Measurements from ENCODE around the gene VAC14. TPM values are rescaled to one million over a fixed set of nuclear protein-coding genes. Genes with fewer than 3 reads are reported as not detected.
A peak's percentile ranks its signal among the peaks of the same experiment; 100 is the strongest.

Gene VAC14
- total RNA-seq, 4 donors from 2014 or later, result 18.6 to 32.2 (median 25.9) TPM

GRCh38 chr16:70694088-70694867, 106.7 kb downstream of the VAC14 start:
- intact Hi-C loops (cut with DNase I), result no loop called here
- no peak for DNase-seq
- H3K27ac ChIP-seq, result peak overlapping the region; percentile 85 to 95 (median 92)
- TF ChIP-seq POLR2A (IDR thresholded peaks at IDR 0.05) (no peak), CTCF (IDR thresholded peaks at IDR 0.05) (no peak)
- no peaks in the 10 kb centered on the region for H3K9me3 ChIP-seq
- no peaks in the 10 kb centered on the region for H3K27me3 ChIP-seq
- WGBS, 2 donors, result 62 to 76% methylated on average over 3 of the region's 17 CpGs
- peaks cover 0 to 6% (median 0%) of the 10 kb centered on the region in 3 donors for H3K36me3 ChIP-seq
- H3K4me3 ChIP-seq, result no peak overlapping the region
- H3K4me1 ChIP-seq, result peaks cover 85 to 100% (median 98%) of the 10 kb centered on the region in 3 donors

DNA sequence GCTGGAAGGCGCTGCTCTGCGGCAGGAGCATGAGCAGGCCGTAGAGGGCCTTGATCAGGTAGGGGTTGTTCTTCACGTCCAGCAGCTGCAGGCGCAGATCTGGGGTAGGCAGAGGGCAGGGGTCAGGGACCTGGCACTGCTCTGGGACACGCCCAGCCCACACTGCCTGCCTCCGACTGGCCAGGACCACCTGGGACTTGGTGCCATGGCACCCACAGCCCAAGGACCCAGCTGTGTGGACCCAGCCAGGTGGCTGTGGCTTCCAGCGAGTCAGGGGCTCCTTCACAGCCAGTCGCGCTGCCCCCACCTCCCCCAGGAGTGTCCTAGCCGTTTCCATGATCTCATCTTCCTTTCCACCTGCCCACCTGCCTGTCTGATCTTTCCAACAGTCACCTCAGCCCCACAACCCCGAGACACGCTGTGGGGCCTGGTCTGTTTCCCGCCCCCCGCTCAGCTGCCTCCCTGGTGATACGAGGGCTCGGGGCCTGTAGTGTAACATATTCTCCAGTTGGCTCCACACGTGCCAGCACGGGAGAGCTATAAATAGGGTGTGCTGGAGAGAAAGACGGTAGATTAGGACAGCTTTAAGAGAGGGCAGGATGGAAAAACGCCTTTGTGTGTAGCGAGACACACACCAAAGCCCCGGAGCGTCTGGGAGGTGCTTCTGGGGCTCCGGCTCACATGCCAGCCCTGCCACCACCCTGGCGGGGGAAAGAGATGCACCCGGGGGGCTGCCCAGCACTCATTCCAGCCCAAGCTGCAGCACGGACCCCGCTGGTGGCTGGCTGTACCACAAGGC, 107.9 kb downstream of the VAC14 start:
- Histone ChIP-seq H3K4me3 (no peak overlapping the region), H3K27ac (peak overlapping the region; percentile 85 to 95 (median 92)), H3K4me1 (peaks cover 87 to 100% (median 99%) of the 10 kb centered on the region in 3 donors), H3K27me3 (no peaks in the 10 kb centered on the region), H3K9me3 (no peaks in the 10 kb centered on the region), H3K36me3 (peaks cover 0 to 6% (median 0%) of the 10 kb centered on the region in 3 donors)
- no peak for DNase-seq
- 75 to 94% methylated on average over 5 to 13 of the region's 29 CpGs for WGBS, 2 donors
- intact Hi-C loops (cut with DNase I), result no loop called here
- no peak for TF ChIP-seq CTCF (IDR thresholded peaks at IDR 0.05)
- TF ChIP-seq POLR2A (IDR thresholded peaks at IDR 0.05), result peak in 1 of 4 donors; percentile 13

GRCh38 chr16:70692130-70692872, 108.7 kb downstream of the VAC14 start:
- intact Hi-C loops (cut with DNase I), result no loop called here
- H3K27ac ChIP-seq, result peak overlapping the region; percentile 85 to 95 (median 92)
- DNase-seq, result no peak
- no peak overlapping the region for H3K4me3 ChIP-seq
- H3K36me3 ChIP-seq, result peaks cover 0 to 6% (median 0%) of the 10 kb centered on the region in 3 donors
- peaks cover 82 to 100% (median 99%) of the 10 kb centered on the region in 3 donors for H3K4me1 ChIP-seq
- no peaks in the 10 kb centered on the region for H3K9me3 ChIP-seq
- TF ChIP-seq POLR2A (IDR thresholded peaks at IDR 0.05) (no peak), CTCF (IDR thresholded peaks at IDR 0.05) (no peak)
- no peaks in the 10 kb centered on the region for H3K27me3 ChIP-seq
- WGBS, 2 donors, result 60 to 100% methylated on average over 1 to 2 of the region's 14 CpGs

DNA sequence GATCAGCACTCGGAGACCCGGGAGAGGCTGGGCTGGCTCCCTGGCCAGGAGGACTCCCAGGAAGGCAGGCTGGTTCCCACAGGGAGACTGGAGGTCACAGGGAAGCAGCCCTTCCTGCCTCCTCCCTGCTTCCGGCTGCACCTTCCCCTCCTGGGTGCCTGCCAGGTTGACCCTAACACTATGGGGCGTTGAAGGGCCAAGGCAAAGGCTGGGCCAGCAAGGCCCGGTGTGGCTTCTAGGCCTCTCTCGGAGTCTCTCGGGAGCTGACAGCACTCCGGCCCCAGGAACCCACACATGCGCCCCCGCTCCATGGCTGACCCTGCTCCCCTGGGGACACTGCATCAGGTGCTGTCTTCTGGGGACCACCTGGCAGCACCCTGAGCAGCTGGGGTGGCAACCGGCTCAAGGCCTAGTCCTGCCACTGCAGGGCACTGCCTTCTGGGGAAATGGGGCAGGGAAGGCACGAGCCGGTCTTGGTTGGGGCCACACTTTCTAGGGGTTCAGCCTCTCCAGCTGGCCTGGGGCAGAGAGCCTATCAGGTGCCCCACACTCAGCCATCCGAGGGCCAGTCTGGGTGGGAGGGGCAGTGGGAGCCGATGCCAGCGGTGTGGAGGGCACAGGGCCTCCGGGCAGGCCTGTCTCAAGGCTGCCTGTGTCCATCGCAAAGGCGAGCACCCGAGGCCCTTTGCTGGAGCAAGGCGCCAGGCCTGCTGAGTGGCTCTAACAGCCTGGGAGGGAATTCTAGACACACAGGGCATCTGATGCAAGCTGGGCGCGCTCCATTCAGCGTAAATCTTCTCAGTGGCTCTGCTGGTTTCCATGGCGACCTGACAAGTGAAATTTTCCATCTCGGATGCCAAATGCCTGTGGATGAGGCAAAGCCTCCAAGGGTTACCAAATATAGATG, 109.5 kb downstream of the VAC14 start:
- peak in 1 of 4 donors; percentile 13 for TF ChIP-seq POLR2A (IDR thresholded peaks at IDR 0.05)
- TF ChIP-seq CTCF (IDR thresholded peaks at IDR 0.05), result no peak
- Histone ChIP-seq H3K27ac (peak overlapping the region; percentile 85 to 95 (median 92)), H3K4me3 (no peak overlapping the region), H3K4me1 (peaks cover 81 to 100% (median 98%) of the 10 kb centered on the region in 3 donors), H3K9me3 (no peaks in the 10 kb centered on the region), H3K36me3 (peaks cover 0 to 6% (median 0%) of the 10 kb centered on the region in 3 donors), H3K27me3 (no peaks in the 10 kb centered on the region)
- no peak for DNase-seq
- WGBS, 2 donors, result 67% methylated on average over 1 of the region's 26 CpGs; no CpG with 5 or more reads in 1 of the 2 donors
- intact Hi-C loops (cut with DNase I), result no loop called here

Data from esophagus squamous epithelium (tissue), 5 donors.